ENCODE results near the gene RASGRP4. TPM values are rescaled to one million over a fixed set of nuclear protein-coding genes. Genes with fewer than 3 reads are reported as not detected.
A peak's percentile ranks its signal among the peaks of the same experiment; 100 is the strongest.
"Not testable (repeated sequence)": the region's sequence is repeated elsewhere in the genome, so short reads cannot be mapped to it uniquely, and the experiment has no call there.

The RASGRP4 gene
- total and polyA plus RNA-seq, 7 donors: 0.69 to 3.6 (median 3.0) TPM

GRCh38 chr19:38434549-38435051, 8.6 kb upstream of the RASGRP4 start:
- intact Hi-C loops (cut with DNase I): no loop called here
- H3K4me3 ChIP-seq: peak overlapping the region in 1 of 4 donors; percentile 31
- DNase-seq: no peak

GRCh38 chr19:38433268-38433733, 7.3 kb upstream of the RASGRP4 start, which contains the start of gene RYR1:
Gene RYR1, plus strand, starts transcription at chr19:38433691. Its CDS starts 139 bp downstream, at chr19:38433830.
- DNase-seq: no peak
- peaks cover 0 to 4% (median 0%) of the 10 kb centered on the region in 4 donors for H3K4me1 ChIP-seq
- H3K27ac ChIP-seq: no peak within 1 kb of the TSS
- H3K27me3 ChIP-seq: peaks cover 12 to 49% (median 36%) of the 10 kb centered on the region in 3 donors
- H3K4me3 ChIP-seq: peak within 1 kb of the TSS in 1 of 4 donors; percentile 31
- TF ChIP-seq POLR2AphosphoS5 (IDR thresholded peaks at IDR 0.05): no peak
- no peak for TF ChIP-seq CTCF (IDR thresholded peaks at IDR 0.05)
- TF ChIP-seq POLR2A (IDR thresholded peaks at IDR 0.05): no peak
- TF ChIP-seq EP300 (IDR thresholded peaks at IDR 0.05): no peak
- H3K9me3 ChIP-seq: no peaks in the 10 kb centered on the region
- intact Hi-C loops (cut with DNase I): no loop called here
- no peaks in the 10 kb centered on the region for H3K36me3 ChIP-seq
- 16 to 17% methylated on average over 20 of the region's 20 CpGs for WGBS, 2 donors

More at GRCh38 chr19:38434549-38435051, 8.6 kb upstream of the RASGRP4 start:
- Histone ChIP-seq H3K27ac (no peak overlapping the region), H3K9me3 (no peaks in the 10 kb centered on the region), H3K36me3 (no peaks in the 10 kb centered on the region), H3K27me3 (peaks cover 12 to 49% (median 44%) of the 10 kb centered on the region in 3 donors), H3K4me1 (peaks cover 0 to 4% (median 0%) of the 10 kb centered on the region in 4 donors)
- 12 to 24% methylated on average over 13 of the region's 13 CpGs for WGBS, 2 donors
- TF ChIP-seq CTCF (IDR thresholded peaks at IDR 0.05) (no peak), POLR2AphosphoS5 (IDR thresholded peaks at IDR 0.05) (no peak), EP300 (IDR thresholded peaks at IDR 0.05) (no peak), POLR2A (IDR thresholded peaks at IDR 0.05) (no peak)

- WGBS, 2 donors: 58 to 82% methylated on average over 7 of the region's 7 CpGs
- Histone ChIP-seq H3K27ac (no peak overlapping the region), H3K4me1 (peaks cover 0 to 4% (median 0%) of the 10 kb centered on the region in 4 donors), H3K4me3 (no peak overlapping the region), H3K27me3 (peaks cover 12 to 41% (median 31%) of the 10 kb centered on the region in 3 donors), H3K9me3 (no peaks in the 10 kb centered on the region), H3K36me3 (no peaks in the 10 kb centered on the region)
- no peak for DNase-seq
- TF ChIP-seq POLR2AphosphoS5 (IDR thresholded peaks at IDR 0.05) (no peak), EP300 (IDR thresholded peaks at IDR 0.05) (no peak), CTCF (IDR thresholded peaks at IDR 0.05) (no peak), POLR2A (IDR thresholded peaks at IDR 0.05) (no peak)
- intact Hi-C loops (cut with DNase I): no loop called here
Observed at GRCh38 chr19:38430931-38431330, 4.9 kb upstream of the RASGRP4 start.

GRCh38 chr19:38429811-38430156, 3.8 kb upstream of the RASGRP4 start:
- H3K27me3 ChIP-seq: peaks cover 8 to 41% (median 28%) of the 10 kb centered on the region in 3 donors

GRCh38 chr19:38429055-38429810, 3.2 kb upstream of the RASGRP4 start:
- Histone ChIP-seq H3K4me3 (no peak overlapping the region), H3K27me3 (peaks cover 4 to 41% (median 23%) of the 10 kb centered on the region in 3 donors), H3K4me1 (peaks cover 0 to 4% (median 0%) of the 10 kb centered on the region in 4 donors), H3K27ac (no peak overlapping the region), H3K36me3 (no peaks in the 10 kb centered on the region), H3K9me3 (no peaks in the 10 kb centered on the region)
- TF ChIP-seq POLR2A (IDR thresholded peaks at IDR 0.05) (no peak), EP300 (IDR thresholded peaks at IDR 0.05) (no peak), POLR2AphosphoS5 (IDR thresholded peaks at IDR 0.05) (no peak), CTCF (IDR thresholded peaks at IDR 0.05) (no peak)
- intact Hi-C loops (cut with DNase I): no loop called here
- DNase-seq: no peak
- WGBS, 2 donors: 52 to 58% methylated on average over 14 of the region's 14 CpGs

More at GRCh38 chr19:38429811-38430156, 3.8 kb upstream of the RASGRP4 start:
- WGBS, 2 donors: 70 to 89% methylated on average over 2 of the region's 2 CpGs
- DNase-seq: no peak
- Histone ChIP-seq H3K4me3 (no peak overlapping the region), H3K27ac (no peak overlapping the region), H3K36me3 (no peaks in the 10 kb centered on the region), H3K9me3 (no peaks in the 10 kb centered on the region), H3K4me1 (peaks cover 0 to 4% (median 0%) of the 10 kb centered on the region in 4 donors)
- intact Hi-C loops (cut with DNase I): no loop called here
- TF ChIP-seq EP300 (IDR thresholded peaks at IDR 0.05): no peak

- H3K4me1 ChIP-seq; DNase-seq; H3K4me3 ChIP-seq; H3K36me3 ChIP-seq; intact Hi-C loops (cut with DNase I); H3K27ac ChIP-seq; H3K9me3 ChIP-seq: not testable (repeated sequence)
- 60 to 62% methylated on average over 16 to 17 of the region's 17 CpGs for WGBS, 2 donors
- peaks cover 0 to 33% (median 8%) of the 10 kb centered on the region in 3 donors for H3K27me3 ChIP-seq
Observed at GRCh38 chr19:38427035-38427677, 1.1 kb upstream of the RASGRP4 start.
